Upper lobe of left lung (tissue), 6 donors: ENCODE measurements around the gene DTX3. TPM values are rescaled to one million over a fixed set of nuclear protein-coding genes. Genes with fewer than 3 reads are reported as not detected.
A peak's percentile ranks its signal among the peaks of the same experiment; 100 is the strongest.

Source experiments
- ATAC-seq, 2 donors: fragments of 200-7000 bp; cut with Tn5 transposase; one replicate each; pipeline ENCODE4 v1.9.1; 2022; ENCODE audit warnings: mild to moderate bottlenecking in 2 of 2, moderate library complexity in 2 of 2; ENCODE audit not compliant: low FRiP score in 2 of 2
- DNase-seq, 2 donors: peaks; one replicate each; pipeline ENCODE4 v3.0.0-alpha.2; 2019 to 2020
- H3K27ac ChIP-seq, 4 donors: fragments of 200-600 bp; sonication (generic); one replicate each; pipeline ENCODE4 v1.5.1; 2016 to 2019
- H3K27me3 ChIP-seq, 4 donors: fragments of 200-600 bp; sonication (generic); one replicate each; pipeline ENCODE4 v1.5.1; 2017 to 2019
- H3K36me3 ChIP-seq, 4 donors: fragments of 200-600 bp; sonication (generic); one replicate each; pipeline ENCODE4 v1.5.1; 2016 to 2019
- H3K4me1 ChIP-seq, 4 donors: fragments of 200-600 bp; sonication (generic); one replicate each; pipeline ENCODE4 v1.5.1; 2018 to 2019
- H3K4me3 ChIP-seq, 4 donors: fragments of 200-600 bp; sonication (generic); one replicate each; pipeline ENCODE4 v1.5.1; 2017 to 2019; ENCODE audit warnings: mild to moderate bottlenecking in 2 of 4, moderate library complexity in 1 of 4
- H3K9me3 ChIP-seq, 4 donors: fragments of 200-600 bp; sonication (generic); one replicate each; pipeline ENCODE4 v1.5.1; 2018 to 2019
- EP300 ChIP-seq, 4 donors: sonication (generic); formaldehyde crosslinking; IDR thresholded peaks; one replicate each; pipeline ENCODE4 v1.5.1; 2017; ENCODE audit warnings: antibody characterized with exemption in 4 of 4, control low read depth in 2 of 4
- POLR2A ChIP-seq, 4 donors: fragments of 450-650 bp; IDR thresholded peaks; one replicate each; pipeline ENCODE4 v1.5.1; 2016 to 2017; ENCODE audit warnings: antibody characterized with exemption in 4 of 4, mild to moderate bottlenecking in 2 of 4
- POLR2AphosphoS5 ChIP-seq, 2 donors: sonication (generic); formaldehyde crosslinking; IDR thresholded peaks; one replicate each; pipeline ENCODE4 v1.5.1; 2017; ENCODE audit warnings: antibody characterized with exemption in 2 of 2
- WGBS, 2 donors: methylation state at CpG; one replicate each; pipeline ENCODE4 v1.1.5; 2017 to 2018; 5-methylcytosine and 5-hydroxymethylcytosine counted together
- total RNA-seq, 6 donors: library from RNA; depleted of rRNA in 4 of 6; stranded (reverse); fragments of >200 nt in 4 of 6; gene quantifications; one replicate each; pipeline versions ENCODE4 v1.1.0 to v1.2.1, GENCODE V29; 2016 to 2021
- TF ChIP-seq, protein P1 (sequence below), 6 experiments: fragments of 450-650 bp in 4 of 6; fragments of 200-600 bp in 2 of 6; sonication (generic) in 2 of 6; IDR thresholded peaks; one replicate each; pipeline ENCODE4 v1.5.1; 2016 to 2019; ENCODE audit warnings: antibody characterized with exemption in 6 of 6
- donor health status: DM: no; HTN: no; CAD: no; lungs with moderate emphysema.
- donor health status: DM: no; HTN: yes; CAD: no; lungs with severe emphysema.

DTX3 gene
- total RNA-seq, 6 donors from 2014 or later, result 12.8 to 44.0 (median 21.1) TPM

DNA sequence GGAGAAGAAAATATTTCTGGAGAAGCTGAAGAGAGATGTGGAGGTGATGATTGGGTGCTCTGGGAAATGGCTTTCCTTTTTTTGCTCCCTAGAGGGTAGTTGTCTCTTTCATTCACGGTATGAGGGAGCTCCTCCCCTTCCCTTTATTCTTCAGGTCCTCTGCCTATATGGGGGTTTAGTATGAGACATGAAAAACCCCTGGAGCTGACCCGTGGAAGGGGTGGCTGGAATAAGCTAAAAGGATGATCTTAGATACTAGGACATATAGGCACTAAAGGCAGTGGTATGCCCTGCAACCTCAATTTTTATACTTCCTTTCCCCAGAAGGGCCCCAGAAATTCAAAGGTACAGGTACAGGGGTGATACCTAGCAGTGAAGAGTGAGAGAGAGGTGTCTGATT, 4.2 kb upstream of the DTX3 start:
- WGBS, 2 donors, result 68 to 75% methylated on average over 2 of the region's 2 CpGs
- ATAC-seq, result no peak

GRCh38 chr12:57602544-57602943, 2.1 kb upstream of the DTX3 start:
- Histone ChIP-seq H3K27me3 (peaks cover 0 to 6% (median 3%) of the 10 kb centered on the region in 4 donors), H3K9me3 (no peaks in the 10 kb centered on the region), H3K4me3 (no peak overlapping the region), H3K36me3 (peaks cover 0 to 49% (median 23%) of the 10 kb centered on the region in 4 donors), H3K27ac (no peak overlapping the region), H3K4me1 (peaks cover 11 to 29% (median 14%) of the 10 kb centered on the region in 4 donors)
- TF ChIP-seq EP300 (IDR thresholded peaks at IDR 0.05) (no peak), POLR2AphosphoS5 (IDR thresholded peaks at IDR 0.05) (no peak), POLR2A (IDR thresholded peaks at IDR 0.05) (no peak)
- TF ChIP-seq, protein P1, sequence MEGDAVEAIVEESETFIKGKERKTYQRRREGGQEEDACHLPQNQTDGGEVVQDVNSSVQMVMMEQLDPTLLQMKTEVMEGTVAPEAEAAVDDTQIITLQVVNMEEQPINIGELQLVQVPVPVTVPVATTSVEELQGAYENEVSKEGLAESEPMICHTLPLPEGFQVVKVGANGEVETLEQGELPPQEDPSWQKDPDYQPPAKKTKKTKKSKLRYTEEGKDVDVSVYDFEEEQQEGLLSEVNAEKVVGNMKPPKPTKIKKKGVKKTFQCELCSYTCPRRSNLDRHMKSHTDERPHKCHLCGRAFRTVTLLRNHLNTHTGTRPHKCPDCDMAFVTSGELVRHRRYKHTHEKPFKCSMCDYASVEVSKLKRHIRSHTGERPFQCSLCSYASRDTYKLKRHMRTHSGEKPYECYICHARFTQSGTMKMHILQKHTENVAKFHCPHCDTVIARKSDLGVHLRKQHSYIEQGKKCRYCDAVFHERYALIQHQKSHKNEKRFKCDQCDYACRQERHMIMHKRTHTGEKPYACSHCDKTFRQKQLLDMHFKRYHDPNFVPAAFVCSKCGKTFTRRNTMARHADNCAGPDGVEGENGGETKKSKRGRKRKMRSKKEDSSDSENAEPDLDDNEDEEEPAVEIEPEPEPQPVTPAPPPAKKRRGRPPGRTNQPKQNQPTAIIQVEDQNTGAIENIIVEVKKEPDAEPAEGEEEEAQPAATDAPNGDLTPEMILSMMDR (IDR thresholded peaks at IDR 0.05), result no peak
- no peak for DNase-seq
- no peak for ATAC-seq

More for the DNA sequence above, 4.2 kb upstream of the DTX3 start:
- no peaks in the 10 kb centered on the region for H3K9me3 ChIP-seq
- DNase-seq, result no peak
- H3K27ac ChIP-seq, result no peak overlapping the region
- TF ChIP-seq POLR2AphosphoS5 (IDR thresholded peaks at IDR 0.05) (no peak), POLR2A (IDR thresholded peaks at IDR 0.05) (no peak), EP300 (IDR thresholded peaks at IDR 0.05) (no peak)
- TF ChIP-seq, protein P1 (IDR thresholded peaks at IDR 0.05), result no peak
- peaks cover 0 to 6% (median 3%) of the 10 kb centered on the region in 4 donors for H3K27me3 ChIP-seq
- peaks cover 6 to 22% (median 10%) of the 10 kb centered on the region in 4 donors for H3K4me1 ChIP-seq
- H3K36me3 ChIP-seq, result peaks cover 0 to 66% (median 35%) of the 10 kb centered on the region in 4 donors
- no peak overlapping the region for H3K4me3 ChIP-seq

GRCh38 chr12:57603324-57603723, 1.3 kb upstream of the DTX3 start:
- H3K36me3 ChIP-seq, result peaks cover 0 to 41% (median 23%) of the 10 kb centered on the region in 4 donors
- H3K9me3 ChIP-seq, result no peaks in the 10 kb centered on the region
- peak overlapping the region in 3 of 4 donors; percentile 63 to 93 (median 92) for H3K27ac ChIP-seq
- peaks cover 11 to 29% (median 14%) of the 10 kb centered on the region in 4 donors for H3K4me1 ChIP-seq
- DNase-seq (no peak), ATAC-seq (no peak)
- no peak for TF ChIP-seq EP300 (IDR thresholded peaks at IDR 0.05)
- TF ChIP-seq, protein P1 (IDR thresholded peaks at IDR 0.05), result no peak
- TF ChIP-seq POLR2A (IDR thresholded peaks at IDR 0.05), result no peak
- TF ChIP-seq POLR2AphosphoS5 (IDR thresholded peaks at IDR 0.05), result no peak
- 74% methylated on average over 2 of the region's 2 CpGs for WGBS, 2 donors
- peaks cover 0 to 6% (median 3%) of the 10 kb centered on the region in 4 donors for H3K27me3 ChIP-seq
- no peak overlapping the region for H3K4me3 ChIP-seq

DNA sequence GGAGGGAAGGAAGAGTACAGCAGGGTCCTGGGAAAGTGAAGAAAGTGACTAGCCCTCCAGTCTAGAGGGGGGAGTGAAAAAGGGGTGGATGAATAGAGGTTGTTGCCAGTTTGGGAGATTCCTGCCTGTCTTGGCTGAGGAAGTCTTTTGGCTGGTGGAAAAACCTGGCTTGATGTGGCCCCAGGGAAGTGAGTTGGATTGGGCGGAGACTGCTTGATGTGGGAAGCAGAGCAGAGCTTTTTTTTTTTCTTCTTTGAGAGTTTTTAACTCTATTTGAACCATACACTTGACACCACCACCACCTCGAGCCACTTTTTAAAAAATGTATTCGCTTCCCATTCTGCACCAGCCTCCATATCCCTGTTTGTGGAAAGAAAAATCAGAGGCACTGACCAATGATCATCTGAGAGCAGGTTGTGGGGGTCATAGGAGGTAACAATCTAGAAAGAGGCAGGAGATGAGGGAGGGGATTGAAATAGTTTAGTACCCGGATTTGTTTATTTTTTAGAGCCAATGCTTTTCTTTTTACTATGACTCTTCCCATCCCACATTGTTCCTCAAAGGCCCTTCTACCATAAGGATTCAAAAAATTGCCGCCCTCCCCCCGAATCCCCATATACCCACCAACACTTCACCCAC, 690 bp upstream of the DTX3 start:
- TF ChIP-seq, protein P1 (IDR thresholded peaks at IDR 0.05), result no peak
- TF ChIP-seq EP300 (IDR thresholded peaks at IDR 0.05) (no peak), POLR2A (IDR thresholded peaks at IDR 0.05) (peak in 1 of 4 donors; percentile 5), POLR2AphosphoS5 (IDR thresholded peaks at IDR 0.05) (no peak)
- H3K27me3 ChIP-seq, result peaks cover 0 to 6% (median 3%) of the 10 kb centered on the region in 4 donors
- DNase-seq, result peak in 1 of 2 donors; percentile 43
- H3K27ac ChIP-seq, result peak overlapping the region; percentile 85 to 93 (median 92)
- 43 to 44% methylated on average over 6 of the region's 6 CpGs for WGBS, 2 donors
- peak in 1 of 2 donors; percentile 49 for ATAC-seq
- peaks cover 11 to 29% (median 14%) of the 10 kb centered on the region in 4 donors for H3K4me1 ChIP-seq
- no peaks in the 10 kb centered on the region for H3K9me3 ChIP-seq
- peak overlapping the region; percentile 57 to 80 (median 68) for H3K4me3 ChIP-seq
- peaks cover 0 to 36% (median 22%) of the 10 kb centered on the region in 4 donors for H3K36me3 ChIP-seq
